ENCODE measurements around the gene TPRN. TPM values are rescaled to one million over a fixed set of nuclear protein-coding genes. Genes with fewer than 3 reads are reported as not detected.
A peak's percentile ranks its signal among the peaks of the same experiment; 100 is the strongest.
"Not testable (repeated sequence)": the region's sequence is repeated elsewhere in the genome, so short reads cannot be mapped to it uniquely, and the experiment has no call there.

Gene TPRN
- polyA plus RNA-seq, 1 experiment: 2.8 TPM

- DNase-seq (ENCODE audit: low read depth, low spot score): no peak
- TF ChIP-seq CTCF (IDR thresholded peaks at IDR 0.05; ENCODE audit: low read depth, low read length): no peak
- CTCF ChIA-PET: interaction anchor here (0.5 kb wide), 1 partner anchor 29 kb away, joined by 3 read pairs; no protein-coding TSS in a partner anchor
Measured at GRCh38 chr9:137242269-137243203, 42.0 kb upstream of the TPRN start.

DNA sequence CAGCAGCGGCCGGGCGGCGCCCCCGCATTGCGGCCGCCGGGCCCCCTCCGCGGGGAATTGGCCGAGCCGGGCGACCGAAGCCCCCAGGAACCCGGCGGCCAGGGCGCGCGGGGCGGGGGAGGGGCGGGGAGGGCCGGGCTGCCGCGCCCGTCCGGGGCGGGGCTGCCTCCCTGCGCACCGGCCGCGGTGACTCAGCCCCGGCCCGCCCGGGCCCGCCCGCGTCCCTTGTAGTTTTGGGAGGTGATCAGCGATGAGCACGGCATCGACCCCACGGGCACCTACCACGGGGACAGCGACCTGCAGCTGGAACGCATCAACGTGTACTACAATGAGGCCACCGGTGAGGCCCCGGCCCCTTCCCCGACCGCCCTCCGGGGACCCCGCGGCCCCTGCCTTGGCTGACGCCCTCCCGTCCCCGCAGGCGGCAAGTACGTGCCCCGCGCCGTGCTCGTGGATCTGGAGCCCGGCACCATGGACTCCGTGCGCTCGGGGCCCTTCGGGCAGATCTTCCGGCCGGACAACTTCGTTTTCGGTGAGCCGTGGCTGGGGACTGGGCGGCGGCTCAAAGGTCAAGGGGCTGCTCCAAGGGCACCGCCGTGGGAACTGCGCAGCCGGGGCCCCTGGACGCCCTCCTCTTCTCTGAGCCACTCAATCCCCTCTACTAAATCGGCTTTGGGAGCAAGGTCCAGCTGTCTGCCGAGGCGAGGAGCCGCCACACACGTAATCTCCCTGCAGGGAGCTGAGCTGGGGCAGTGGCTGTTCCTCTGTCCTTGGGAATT lies 41.1 kb upstream of the TPRN start:
- ChIA-PET CTCF (interaction anchor here (1.0 kb wide), 1 partner anchor 212 kb away, joined by 3 read pairs; no protein-coding TSS in a partner anchor), POLR2A (interaction anchor here (0.7 to 5.7 kb wide), 19 partner anchors 12 to 197 kb away, joined by 3 to 146 read pairs (median 6); partner anchors contain the start of genes CYSRT1, MAN1B1, NELFB and NRARP)
- no peaks in the 10 kb centered on the region for H3K27me3 ChIP-seq (ENCODE audit: control insufficient read depth, insufficient read depth, low read length)
- TF ChIP-seq CTCF (IDR thresholded peaks at IDR 0.05; ENCODE audit: low read depth, low read length): no peak
- H3K27ac ChIP-seq (ENCODE audit: low read depth, low read length): peak overlapping the region; percentile 39
- H3K9me3 ChIP-seq (ENCODE audit: control insufficient read depth, insufficient read depth, low read length): no peaks in the 10 kb centered on the region; the same call in 1 of the 2 replicates
- no peak for DNase-seq (ENCODE audit: low read depth, low spot score)
- peak overlapping the region; percentile 82 for H3K4me3 ChIP-seq (ENCODE audit: low read depth, low read length)

More at GRCh38 chr9:137242269-137243203, 42.0 kb upstream of the TPRN start:
- Histone ChIP-seq H3K27me3 (ENCODE audit: control insufficient read depth, insufficient read depth, low read length) (no peaks in the 10 kb centered on the region), H3K9me3 (ENCODE audit: control insufficient read depth, insufficient read depth, low read length) (no peaks in the 10 kb centered on the region; the same call in 1 of the 2 replicates), H3K27ac (ENCODE audit: low read depth, low read length) (peak overlapping the region; percentile 2), H3K4me3 (ENCODE audit: low read depth, low read length) (peak overlapping the region; percentile 82)
- POLR2A ChIA-PET: interaction anchor here (0.7 to 5.7 kb wide), 8 partner anchors 11 to 172 kb away, joined by 3 to 146 read pairs (median 4); partner anchors contain the start of genes MAN1B1, NELFB, RNF224 and SAPCD2

GRCh38 chr9:137240841-137241489 lies 40.4 kb upstream of the TPRN start, which contains the start of gene TUBB4B:
TSS of gene TUBB4B (plus strand) at chr9:137241287. CDS start at chr9:137241361, 74 bp downstream.
- Histone ChIP-seq H3K9me3 (ENCODE audit: control insufficient read depth, insufficient read depth, low read length) (no peaks in the 10 kb centered on the region; the same call in 1 of the 2 replicates), H3K4me3 (ENCODE audit: low read depth, low read length) (peak within 1 kb of the TSS; percentile 82), H3K27ac (ENCODE audit: low read depth, low read length) (peak within 1 kb of the TSS; percentile 83), H3K27me3 (ENCODE audit: control insufficient read depth, insufficient read depth, low read length) (no peaks in the 10 kb centered on the region)
- ChIA-PET CTCF (interaction anchor here (1.0 kb wide), 1 partner anchor 212 kb away, joined by 3 read pairs; no protein-coding TSS in a partner anchor), POLR2A (interaction anchor here (0.5 to 5.7 kb wide), 46 partner anchors 11 to 1131 kb away, joined by 3 to 146 read pairs (median 4); partner anchors contain the start of genes ANAPC2, CYSRT1, EXD3 and MAN1B1)
- no peak for TF ChIP-seq CTCF (IDR thresholded peaks at IDR 0.05; ENCODE audit: low read depth, low read length)
- peak; percentile 100 for DNase-seq (ENCODE audit: low read depth, low spot score)

- TF ChIP-seq CTCF (IDR thresholded peaks at IDR 0.05; ENCODE audit: low read depth, low read length): no peak
- ChIA-PET POLR2A (interaction anchor here (0.5 to 5.7 kb wide), 46 partner anchors 10 to 1131 kb away, joined by 3 to 146 read pairs (median 4); partner anchors contain the start of genes ANAPC2, CYSRT1, EXD3 and MAN1B1), CTCF (interaction anchor here (1.0 to 2.3 kb wide), 2 partner anchors 13 to 211 kb away, joined by 3 to 8 read pairs; partner anchors contain the start of gene RNF224)
- no peaks in the 10 kb centered on the region; the same call in 1 of the 2 replicates for H3K9me3 ChIP-seq (ENCODE audit: control insufficient read depth, insufficient read depth, low read length)
- peak overlapping the region; percentile 68 for H3K4me3 ChIP-seq (ENCODE audit: low read depth, low read length)
- DNase-seq (ENCODE audit: low read depth, low spot score): no peak
- no peaks in the 10 kb centered on the region for H3K27me3 ChIP-seq (ENCODE audit: control insufficient read depth, insufficient read depth, low read length)
- H3K27ac ChIP-seq (ENCODE audit: low read depth, low read length): peak overlapping the region; percentile 83
Measured at GRCh38 chr9:137240318-137240840, 39.8 kb upstream of the TPRN start.

GRCh38 chr9:137239541-137240200 lies 39.1 kb upstream of the TPRN start:
- not testable (repeated sequence) for H3K9me3 ChIP-seq (ENCODE audit: control insufficient read depth, insufficient read depth, low read length); DNase-seq (ENCODE audit: low read depth, low spot score); H3K27me3 ChIP-seq (ENCODE audit: control insufficient read depth, insufficient read depth, low read length)
- ChIA-PET POLR2A (interaction anchor here (0.7 to 5.7 kb wide), 12 partner anchors 12 to 110 kb away, joined by 6 to 146 read pairs (median 14); partner anchors contain the start of genes ANAPC2, NELFB, RNF224 and SSNA1), CTCF (interaction anchor here (2.3 kb wide), 1 partner anchor 12 kb away, joined by 8 read pairs; the partner anchor contains the start of gene RNF224)
- H3K4me3 ChIP-seq (ENCODE audit: low read depth, low read length): peak overlapping the region; percentile 68
- H3K27ac ChIP-seq (ENCODE audit: low read depth, low read length): peak overlapping the region; percentile 47

All from AG04450 (cell line).